HG02642 (cell line): ENCODE measurements around the gene SLC27A6.

Experiments
- ATAC-seq: cut with Tn5 transposase; IDR thresholded peaks from one replicate; pipeline ENCODE4 v1.9.1; 2021; ENCODE audit warnings: mild to moderate bottlenecking; ENCODE audit not compliant: unreplicated experiment, poor library complexity

Gene SLC27A6

GRCh38 chr5:129061849-129062248 is 96.6 kb downstream of the SLC27A6 start:
- no peak for ATAC-seq

- no peak for ATAC-seq
Measured at GRCh38 chr5:129063483-129064113, 98.3 kb downstream of the SLC27A6 start.

GRCh38 chr5:129065721-129066120 is 100.4 kb downstream of the SLC27A6 start:
- no peak for ATAC-seq

- no peak for ATAC-seq
Measured at GRCh38 chr5:129067745-129068144, 102.5 kb downstream of the SLC27A6 start.

- ATAC-seq: peak; percentile 82
Measured at GRCh38 chr5:129069292-129069691, 104.0 kb downstream of the SLC27A6 start.

GRCh38 chr5:129073111-129073510 is 107.8 kb downstream of the SLC27A6 start:
- ATAC-seq: no peak

GRCh38 chr5:129074903-129075302 is 109.6 kb downstream of the SLC27A6 start:
- no peak for ATAC-seq

GRCh38 chr5:129077433-129078075 is 112.3 kb downstream of the SLC27A6 start:
- no peak for ATAC-seq

GRCh38 chr5:129078247-129078646 is 113.0 kb downstream of the SLC27A6 start:
- ATAC-seq: no peak

GRCh38 chr5:129078660-129079059 is 113.4 kb downstream of the SLC27A6 start:
- ATAC-seq: no peak

- no peak for ATAC-seq
Measured at GRCh38 chr5:129079496-129079895, 114.2 kb downstream of the SLC27A6 start.

GRCh38 chr5:129080766-129081165 is 115.5 kb downstream of the SLC27A6 start:
- no peak for ATAC-seq

GRCh38 chr5:129082225-129083136 is 117.2 kb downstream of the SLC27A6 start:
- ATAC-seq: no peak
